Midbrain (tissue), 1 donor: ENCODE measurements around the gene HIC2.
"Not testable (repeated sequence)": the region's sequence is repeated elsewhere in the genome, so short reads cannot be mapped to it uniquely, and the experiment has no call there.

ENCODE experiments used
- DNase-seq: peaks from one replicate; lab custom pipeline; 2025; lab: John Stamatoyannopoulos, UW

HIC2 gene, protein sequence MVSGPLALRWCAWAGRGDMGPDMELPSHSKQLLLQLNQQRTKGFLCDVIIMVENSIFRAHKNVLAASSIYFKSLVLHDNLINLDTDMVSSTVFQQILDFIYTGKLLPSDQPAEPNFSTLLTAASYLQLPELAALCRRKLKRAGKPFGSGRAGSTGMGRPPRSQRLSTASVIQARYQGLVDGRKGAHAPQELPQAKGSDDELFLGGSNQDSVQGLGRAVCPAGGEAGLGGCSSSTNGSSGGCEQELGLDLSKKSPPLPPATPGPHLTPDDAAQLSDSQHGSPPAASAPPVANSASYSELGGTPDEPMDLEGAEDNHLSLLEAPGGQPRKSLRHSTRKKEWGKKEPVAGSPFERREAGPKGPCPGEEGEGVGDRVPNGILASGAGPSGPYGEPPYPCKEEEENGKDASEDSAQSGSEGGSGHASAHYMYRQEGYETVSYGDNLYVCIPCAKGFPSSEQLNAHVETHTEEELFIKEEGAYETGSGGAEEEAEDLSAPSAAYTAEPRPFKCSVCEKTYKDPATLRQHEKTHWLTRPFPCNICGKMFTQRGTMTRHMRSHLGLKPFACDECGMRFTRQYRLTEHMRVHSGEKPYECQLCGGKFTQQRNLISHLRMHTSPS

GRCh38 chr22:21417227-21417746, at the start of gene HIC2:
TSS of gene HIC2 (plus strand) at chr22:21417371. CDS start at chr22:21442832, 25,461 bp downstream.
- DNase-seq: not testable (repeated sequence)

- DNase-seq: not testable (repeated sequence)
These were observed 48.4 kb upstream of the HIC2 start for GRCh38 chr22:21368603-21369310.

GRCh38 chr22:21375880-21376279, 41.3 kb upstream of the HIC2 start:
- DNase-seq: not testable (repeated sequence)

DNA sequence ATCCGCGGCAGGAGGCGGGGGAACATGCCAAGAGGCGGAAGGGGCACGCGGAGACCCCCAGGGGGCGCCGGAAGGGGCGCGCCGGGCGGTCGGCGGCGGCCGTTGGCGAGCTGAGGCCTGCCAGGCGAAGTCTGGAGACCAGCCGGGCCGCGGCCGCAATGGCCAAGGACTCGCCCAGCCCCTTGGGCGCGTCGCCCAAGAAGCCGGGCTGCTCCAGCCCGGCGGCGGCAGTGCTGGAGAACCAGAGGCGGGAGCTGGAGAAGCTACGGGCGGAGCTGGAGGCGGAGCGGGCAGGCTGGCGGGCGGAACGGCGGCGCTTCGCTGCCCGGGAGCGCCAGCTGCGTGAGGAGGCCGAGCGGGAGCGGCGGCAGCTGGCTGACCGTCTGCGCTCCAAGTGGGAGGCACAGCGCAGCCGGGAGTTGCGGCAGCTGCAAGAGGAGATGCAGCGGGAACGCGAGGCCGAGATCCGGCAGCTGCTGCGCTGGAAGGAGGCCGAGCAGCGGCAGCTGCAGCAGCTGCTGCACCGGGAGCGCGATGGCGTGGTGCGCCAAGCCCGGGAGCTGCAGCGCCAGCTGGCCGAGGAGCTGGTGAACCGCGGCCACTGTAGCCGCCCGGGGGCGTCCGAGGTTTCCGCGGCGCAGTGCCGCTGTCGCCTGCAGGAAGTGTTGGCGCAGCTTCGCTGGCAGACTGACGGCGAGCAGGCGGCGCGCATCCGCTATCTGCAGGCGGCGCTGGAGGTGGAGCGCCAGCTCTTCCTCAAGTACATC, 33.3 kb upstream of the HIC2 start, which contains the start of gene RIMBP3B:
RIMBP3B (plus strand) TSS at position 51 of the 767 bp plus-strand sequence; CDS start at position 159, 108 bp downstream.
- not testable (repeated sequence) for DNase-seq

DNA sequence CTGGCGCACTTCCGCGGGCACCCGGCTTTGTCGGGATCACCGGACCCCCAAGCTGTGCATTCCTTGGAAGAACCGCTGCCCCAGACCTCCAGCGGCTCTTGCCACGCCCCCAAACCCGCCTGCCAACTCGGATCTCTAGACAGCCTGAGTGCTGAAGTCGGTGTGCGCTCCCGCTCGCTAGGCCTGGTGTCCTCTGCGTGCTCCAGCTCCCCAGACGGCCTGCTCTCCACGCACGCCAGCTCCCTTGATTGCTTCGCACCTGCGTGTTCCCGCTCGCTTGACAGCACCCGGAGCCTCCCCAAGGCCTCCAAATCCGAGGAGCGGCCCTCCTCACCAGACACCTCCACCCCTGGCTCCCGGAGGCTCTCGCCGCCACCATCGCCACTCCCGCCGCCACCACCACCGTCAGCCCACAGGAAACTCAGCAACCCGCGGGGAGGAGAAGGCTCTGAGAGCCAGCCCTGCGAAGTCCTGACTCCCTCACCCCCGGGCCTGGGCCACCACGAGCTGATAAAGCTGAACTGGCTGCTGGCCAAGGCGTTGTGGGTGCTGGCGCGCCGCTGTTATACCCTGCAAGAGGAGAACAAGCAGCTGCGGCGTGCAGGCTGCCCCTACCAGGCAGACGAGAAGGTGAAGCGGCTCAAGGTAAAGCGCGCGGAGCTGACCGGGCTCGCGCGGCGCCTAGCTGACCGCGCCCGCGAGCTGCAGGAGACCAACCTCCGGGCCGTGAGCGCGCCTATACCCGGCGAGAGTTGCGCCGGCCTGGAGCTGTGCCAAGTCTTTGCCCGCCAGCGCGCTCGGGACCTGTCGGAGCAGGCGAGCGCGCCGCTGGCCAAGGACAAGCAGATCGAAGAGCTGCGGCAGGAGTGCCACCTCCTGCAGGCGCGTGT, 32.5 kb upstream of the HIC2 start:
- not testable (repeated sequence) for DNase-seq

- not testable (repeated sequence) for DNase-seq
These were observed 27.7 kb upstream of the HIC2 start for GRCh38 chr22:21389480-21389879.

- not testable (repeated sequence) for DNase-seq
These were observed 27.2 kb upstream of the HIC2 start for GRCh38 chr22:21390013-21390412.

- not testable (repeated sequence) for DNase-seq
These were observed 22.6 kb upstream of the HIC2 start for GRCh38 chr22:21394613-21395012.

DNA sequence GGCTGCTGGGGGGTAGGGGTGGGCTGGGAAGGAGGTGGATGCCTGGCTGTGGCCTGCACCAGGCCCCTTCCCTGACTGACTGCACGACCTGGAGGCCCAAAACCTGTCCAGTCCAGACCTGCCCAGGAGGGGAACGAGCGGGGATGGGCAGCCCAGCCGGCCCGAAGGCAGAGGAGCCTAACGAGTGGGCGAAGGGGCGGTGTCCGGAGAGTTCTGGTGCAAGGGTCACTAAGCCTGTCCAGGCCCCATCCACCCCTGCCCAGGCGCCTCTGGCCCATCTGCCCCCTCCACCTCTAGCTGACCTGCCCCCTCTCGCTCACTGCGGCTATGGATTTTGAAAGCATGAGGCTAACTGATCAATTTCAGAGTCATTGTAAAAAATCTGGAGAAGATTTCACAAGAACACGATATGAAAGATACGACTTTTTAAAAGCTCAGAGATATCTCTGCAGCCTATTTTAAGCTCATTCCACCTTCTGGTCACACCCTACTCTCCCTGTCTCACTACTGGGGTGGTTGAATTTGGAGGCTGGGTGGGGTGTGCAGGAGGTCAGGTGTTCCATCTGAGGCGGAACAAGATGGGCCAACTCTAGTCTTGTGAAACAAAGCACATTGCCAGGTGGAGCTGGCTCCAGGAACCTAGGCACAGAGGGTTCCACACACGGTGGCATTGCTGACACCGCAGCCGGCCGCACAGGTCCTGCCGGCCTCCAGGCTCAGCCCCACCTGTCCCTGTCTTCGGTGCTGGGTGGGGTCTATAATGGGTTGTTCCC, 15.8 kb upstream of the HIC2 start:
- not testable (repeated sequence) for DNase-seq

- DNase-seq: not testable (repeated sequence)
These were observed 14.3 kb upstream of the HIC2 start for GRCh38 chr22:21402763-21403314.

- DNase-seq: not testable (repeated sequence)
These were observed 10.0 kb upstream of the HIC2 start for GRCh38 chr22:21407139-21407538.

DNA sequence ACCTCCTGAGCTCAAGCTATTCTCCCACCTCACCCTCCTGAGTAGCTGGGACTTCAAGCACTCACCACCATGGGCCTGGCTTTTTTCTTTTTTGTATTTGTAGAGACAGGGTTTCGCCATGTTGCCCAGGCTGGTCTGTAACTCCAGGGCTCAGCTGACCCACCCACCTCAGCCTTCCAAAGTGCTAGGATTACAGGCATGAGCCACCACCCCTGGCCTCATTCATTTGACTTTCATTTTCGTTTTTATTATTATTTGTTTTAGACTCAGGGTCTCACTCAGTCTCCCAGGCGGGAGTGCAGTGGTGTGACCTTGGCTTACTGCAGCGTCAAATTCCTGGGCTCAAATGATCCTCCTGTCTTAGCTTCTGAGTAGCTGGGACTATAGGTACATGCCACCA, 9.4 kb upstream of the HIC2 start:
- DNase-seq: not testable (repeated sequence)

DNA sequence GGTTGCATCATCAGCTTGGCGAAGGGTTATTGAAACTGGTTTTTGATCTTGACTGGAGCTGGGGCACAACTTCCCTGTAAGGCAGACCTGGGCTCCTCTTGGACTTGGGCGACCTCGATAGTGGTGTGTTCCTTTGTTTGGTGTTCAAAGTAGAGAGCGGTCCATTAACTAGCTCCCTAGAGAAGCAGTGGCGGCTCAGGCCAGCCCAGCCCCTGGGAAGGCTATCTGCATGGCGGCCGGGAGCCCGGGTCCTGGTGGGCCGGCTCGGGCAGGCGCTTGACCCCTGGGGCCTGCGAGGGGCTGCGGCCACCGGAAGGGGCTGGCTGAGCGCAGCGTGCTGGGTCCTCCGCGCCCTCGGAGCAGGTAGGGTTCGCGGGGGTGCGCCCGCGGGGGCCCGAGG, 796 bp upstream of the HIC2 start:
- not testable (repeated sequence) for DNase-seq

DNA sequence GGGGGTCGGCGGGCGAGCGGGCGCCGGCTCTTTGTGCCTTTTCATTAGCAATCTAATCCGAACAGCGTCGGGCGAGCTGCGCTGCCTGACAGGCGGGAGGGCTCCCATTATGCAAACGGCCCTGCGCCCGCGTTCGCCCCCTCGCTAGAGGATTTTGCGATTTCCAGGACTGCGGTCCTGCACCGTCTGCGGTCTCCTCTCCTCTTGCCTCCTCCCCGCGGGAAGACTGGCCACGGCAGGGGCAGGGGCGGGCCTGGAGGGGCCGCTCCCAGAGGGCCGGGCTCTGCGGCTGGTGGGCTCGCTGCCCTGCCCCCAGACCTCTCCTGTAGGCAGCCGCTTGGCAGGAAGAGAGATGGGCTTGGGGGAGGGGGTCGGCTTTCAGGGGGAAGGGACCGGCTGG, 682 bp downstream of the HIC2 start:
- DNase-seq: not testable (repeated sequence)

GRCh38 chr22:21418974-21419638, 1.9 kb downstream of the HIC2 start:
- DNase-seq: not testable (repeated sequence)

- DNase-seq: not testable (repeated sequence)
These were observed 3.1 kb downstream of the HIC2 start for GRCh38 chr22:21420180-21420763.

GRCh38 chr22:21424084-21424709, 7.0 kb downstream of the HIC2 start:
- not testable (repeated sequence) for DNase-seq
